Naive thymus-derived CD4-positive, alpha-beta T cell (primary cell): ENCODE measurements around the gene DPP6. TPM values are rescaled to one million over a fixed set of nuclear protein-coding genes. Genes with fewer than 3 reads are reported as not detected.

Experiments
- ATAC-seq: fragments of 150-1000 bp; cut with Tn5 transposase; 2 replicates; pipeline ENCODE4 v1.10.0; 2021; ENCODE audit warnings: mild to moderate bottlenecking, moderate library complexity
- CTCF ChIA-PET: fragments of 350-600 bp; sonication (Branson Sonifier 250); formaldehyde crosslinking; loops from one replicate; lab custom pipeline; 2021; ENCODE audit warnings: antibody characterized with exemption; lab: Charles Lee
- POLR2A ChIA-PET: fragments of 350-600 bp; sonication (Branson Sonifier 250); formaldehyde crosslinking; loops from one replicate; lab custom pipeline; 2021; ENCODE audit warnings: antibody characterized with exemption, inconsistent platforms; lab: Charles Lee
- DNase-seq, 9 donors: peaks; one replicate each; pipeline versions ENCODE4 v3.0.0 to v3.0.0-alpha.2; 2020 to 2022; ENCODE audit warnings: mixed read lengths in 1 of 9
- H3K27ac ChIP-seq: one replicate; pipeline ENCODE4 v1.7.0; 2013; ENCODE audit warnings: mild to moderate bottlenecking, low read depth, low read length, moderate library complexity
- H3K27me3 ChIP-seq, 2 donors: one replicate each; pipeline ENCODE4 v1.7.0; 2013; ENCODE audit warnings: low read length in 2 of 2, mild to moderate bottlenecking in 2 of 2, moderate library complexity in 2 of 2; ENCODE audit not compliant: control insufficient read depth in 2 of 2, insufficient read depth in 2 of 2
- H3K36me3 ChIP-seq, 3 experiments: 1 replicate in 2 of 3; 2 replicates in 1 of 3; pipeline ENCODE4 v1.7.0; 2013; ENCODE audit warnings: low read length in 3 of 3, mild to moderate bottlenecking in 3 of 3, moderate library complexity in 1 of 3; ENCODE audit not compliant: insufficient read depth in 3 of 3, control insufficient read depth in 2 of 3
- H3K4me1 ChIP-seq, 2 donors: one replicate each; pipeline ENCODE4 v1.7.0; 2013; ENCODE audit warnings: low read length in 2 of 2, mild to moderate bottlenecking in 2 of 2, moderate library complexity in 1 of 2; ENCODE audit not compliant: control insufficient read depth in 2 of 2, insufficient read depth in 2 of 2
- H3K4me3 ChIP-seq: 2 replicates; pipeline ENCODE4 v1.7.0; 2013; ENCODE audit warnings: mild to moderate bottlenecking, low read length
- H3K9me3 ChIP-seq, 3 experiments: 1 replicate in 2 of 3; 2 replicates in 1 of 3; pipeline ENCODE4 v1.7.0; 2013; ENCODE audit warnings: low read length in 3 of 3; ENCODE audit not compliant: control insufficient read depth in 2 of 3
- H3K27ac Mint-ChIP-seq, 9 donors: one replicate each; pipeline ENCODE4 v1.8.0; 2020 to 2022; ENCODE audit warnings: mixed read lengths in 9 of 9, mild to moderate bottlenecking in 8 of 9, moderate library complexity in 5 of 9, inconsistent platforms in 2 of 9
- H3K27me3 Mint-ChIP-seq, 5 donors: one replicate each; pipeline ENCODE4 v1.8.0; 2021 to 2022; ENCODE audit warnings: mixed read lengths in 5 of 5, mild to moderate bottlenecking in 1 of 5
- H3K36me3 Mint-ChIP-seq, 5 donors: one replicate each; pipeline ENCODE4 v1.8.0; 2020 to 2022; ENCODE audit warnings: mixed read lengths in 5 of 5, mild to moderate bottlenecking in 3 of 5, inconsistent platforms in 1 of 5
- H3K4me1 Mint-ChIP-seq, 7 donors: one replicate each; pipeline ENCODE4 v1.8.0; 2020 to 2022; ENCODE audit warnings: mixed read lengths in 7 of 7, mild to moderate bottlenecking in 3 of 7, inconsistent platforms in 1 of 7
- H3K4me3 Mint-ChIP-seq, 10 donors: one replicate each; pipeline ENCODE4 v1.8.0; 2020 to 2022; ENCODE audit warnings: mild to moderate bottlenecking in 10 of 10, mixed read lengths in 10 of 10, moderate library complexity in 6 of 10, inconsistent platforms in 2 of 10
- H3K9me3 Mint-ChIP-seq, 11 donors: one replicate each; pipeline ENCODE4 v1.8.0; 2020 to 2022; ENCODE audit warnings: mixed read lengths in 11 of 11, mild to moderate bottlenecking in 4 of 11, inconsistent platforms in 1 of 11, moderate library complexity in 1 of 11
- intact Hi-C, 2 donors: fragments of 100-400 bp; cut with micrococcal nuclease; formaldehyde crosslinking; loops; one replicate each; pipeline ENCODE4 v1.15.1; 2023
- polyA plus RNA-seq, 2 donors: library from polyadenylated mRNA; unstranded; fragments of 300-500 nt; fragmentation: Illumina TruSeq; gene quantifications; one replicate each; pipeline ENCODE4 v1.2.3, GENCODE V29; 2021
- total RNA-seq, 6 experiments: library from RNA in 5 of 6; stranded (reverse) in 5 of 6; gene quantifications; 1 replicate in 5 of 6; 2 replicates in 1 of 6; pipeline ENCODE4 v1.2.3 and lab custom pipeline; 2021 to 2026

DPP6 gene
- total and polyA plus RNA-seq, 7 experiments from 2014 or later = not detected

- no peak overlapping the region for H3K27ac Mint-ChIP-seq
- no peak overlapping the region for H3K4me3 Mint-ChIP-seq
- no peaks in the 10 kb centered on the region for H3K36me3 ChIP-seq
- no peaks in the 10 kb centered on the region for H3K9me3 ChIP-seq
- H3K27ac ChIP-seq = no peak overlapping the region
- ATAC-seq (no peak), DNase-seq (no peak)
- H3K27me3 ChIP-seq = no peaks in the 10 kb centered on the region
- POLR2A ChIA-PET = no interaction called here
- CTCF ChIA-PET = no interaction called here
- H3K4me3 ChIP-seq = no peak overlapping the region
- peaks cover 0 to 8% (median 3%) of the 10 kb centered on the region in 11 donors for H3K9me3 Mint-ChIP-seq
- H3K4me1 Mint-ChIP-seq = no peaks in the 10 kb centered on the region
- H3K27me3 Mint-ChIP-seq = no peaks in the 10 kb centered on the region
- intact Hi-C loops = no loop called here
- H3K4me1 ChIP-seq = no peaks in the 10 kb centered on the region
- H3K36me3 Mint-ChIP-seq = no peaks in the 10 kb centered on the region
Measured at GRCh38 chr7:154598396-154598795, 546.2 kb downstream of the DPP6 start.

GRCh38 chr7:154598864-154599263, 546.7 kb downstream of the DPP6 start:
- Mint-ChIP-seq H3K9me3 (peaks cover 0 to 8% (median 3%) of the 10 kb centered on the region in 11 donors), H3K36me3 (no peaks in the 10 kb centered on the region), H3K27me3 (no peaks in the 10 kb centered on the region), H3K4me1 (no peaks in the 10 kb centered on the region), H3K4me3 (no peak overlapping the region), H3K27ac (no peak overlapping the region)
- DNase-seq = no peak
- Histone ChIP-seq H3K36me3 (no peaks in the 10 kb centered on the region), H3K27me3 (no peaks in the 10 kb centered on the region), H3K4me1 (no peaks in the 10 kb centered on the region), H3K9me3 (no peaks in the 10 kb centered on the region), H3K27ac (no peak overlapping the region), H3K4me3 (no peak overlapping the region)
- POLR2A ChIA-PET = no interaction called here
- CTCF ChIA-PET = no interaction called here
- no peak for ATAC-seq
- intact Hi-C loops = no loop called here

- H3K27ac ChIP-seq = no peak overlapping the region
- H3K9me3 ChIP-seq = no peaks in the 10 kb centered on the region
- no peaks in the 10 kb centered on the region for H3K27me3 ChIP-seq
- Mint-ChIP-seq H3K4me3 (no peak overlapping the region), H3K9me3 (peaks cover 0 to 10% (median 0%) of the 10 kb centered on the region in 11 donors), H3K27ac (no peak overlapping the region), H3K27me3 (no peaks in the 10 kb centered on the region), H3K36me3 (no peaks in the 10 kb centered on the region), H3K4me1 (no peaks in the 10 kb centered on the region)
- no peaks in the 10 kb centered on the region for H3K36me3 ChIP-seq
- ATAC-seq = no peak
- ChIA-PET CTCF (no interaction called here), POLR2A (no interaction called here)
- intact Hi-C loops = no loop called here
- H3K4me1 ChIP-seq = no peaks in the 10 kb centered on the region
- DNase-seq = no peak
- H3K4me3 ChIP-seq = no peak overlapping the region
Measured at GRCh38 chr7:154610903-154611302, 558.7 kb downstream of the DPP6 start.

- no peaks in the 10 kb centered on the region for H3K27me3 ChIP-seq
- intact Hi-C loops = no loop called here
- H3K4me1 ChIP-seq = no peaks in the 10 kb centered on the region
- Mint-ChIP-seq H3K4me1 (no peaks in the 10 kb centered on the region), H3K27me3 (no peaks in the 10 kb centered on the region), H3K27ac (no peak overlapping the region), H3K9me3 (peaks cover 0 to 15% (median 0%) of the 10 kb centered on the region in 11 donors), H3K4me3 (no peak overlapping the region), H3K36me3 (no peaks in the 10 kb centered on the region)
- no peak overlapping the region for H3K4me3 ChIP-seq
- no peaks in the 10 kb centered on the region for H3K9me3 ChIP-seq
- no peaks in the 10 kb centered on the region for H3K36me3 ChIP-seq
- POLR2A ChIA-PET = no interaction called here
- CTCF ChIA-PET = no interaction called here
- DNase-seq = no peak
- ATAC-seq = no peak
- no peak overlapping the region for H3K27ac ChIP-seq
Measured at GRCh38 chr7:154613811-154614210, 561.6 kb downstream of the DPP6 start.

GRCh38 chr7:154620141-154620755, 568.0 kb downstream of the DPP6 start:
- H3K9me3 Mint-ChIP-seq = peaks cover 0 to 18% (median 5%) of the 10 kb centered on the region in 11 donors
- H3K27ac Mint-ChIP-seq = no peak overlapping the region
- Histone ChIP-seq H3K4me1 (no peaks in the 10 kb centered on the region), H3K27me3 (no peaks in the 10 kb centered on the region), H3K36me3 (no peaks in the 10 kb centered on the region), H3K27ac (no peak overlapping the region), H3K4me3 (no peak overlapping the region), H3K9me3 (no peaks in the 10 kb centered on the region)
- no peaks in the 10 kb centered on the region for H3K36me3 Mint-ChIP-seq
- H3K27me3 Mint-ChIP-seq = no peaks in the 10 kb centered on the region
- H3K4me1 Mint-ChIP-seq = no peaks in the 10 kb centered on the region
- CTCF ChIA-PET = no interaction called here
- POLR2A ChIA-PET = no interaction called here
- intact Hi-C loops = no loop called here
- no peak for DNase-seq
- no peak for ATAC-seq
- H3K4me3 Mint-ChIP-seq = no peak overlapping the region

- DNase-seq (no peak), ATAC-seq (no peak)
- Mint-ChIP-seq H3K9me3 (peaks cover 0 to 18% (median 6%) of the 10 kb centered on the region in 11 donors), H3K27ac (no peak overlapping the region), H3K4me1 (no peaks in the 10 kb centered on the region), H3K27me3 (no peaks in the 10 kb centered on the region), H3K4me3 (no peak overlapping the region), H3K36me3 (no peaks in the 10 kb centered on the region)
- no peaks in the 10 kb centered on the region for H3K9me3 ChIP-seq
- H3K27ac ChIP-seq = no peak overlapping the region
- CTCF ChIA-PET = no interaction called here
- POLR2A ChIA-PET = no interaction called here
- no peaks in the 10 kb centered on the region for H3K36me3 ChIP-seq
- H3K4me3 ChIP-seq = no peak overlapping the region
- H3K27me3 ChIP-seq = no peaks in the 10 kb centered on the region
- H3K4me1 ChIP-seq = no peaks in the 10 kb centered on the region
- intact Hi-C loops = no loop called here
Measured at GRCh38 chr7:154623399-154623798, 571.2 kb downstream of the DPP6 start.

- peaks cover 0 to 1% (median 0%) of the 10 kb centered on the region in 7 donors for H3K4me1 Mint-ChIP-seq
- Histone ChIP-seq H3K36me3 (no peaks in the 10 kb centered on the region), H3K27me3 (no peaks in the 10 kb centered on the region), H3K4me1 (no peaks in the 10 kb centered on the region), H3K4me3 (no peak overlapping the region), H3K27ac (no peak overlapping the region), H3K9me3 (no peaks in the 10 kb centered on the region)
- H3K36me3 Mint-ChIP-seq = no peaks in the 10 kb centered on the region
- H3K4me3 Mint-ChIP-seq = no peak overlapping the region
- intact Hi-C loops = no loop called here
- DNase-seq (no peak), ATAC-seq (no peak)
- H3K9me3 Mint-ChIP-seq = peaks cover 2 to 21% (median 9%) of the 10 kb centered on the region in 11 donors
- POLR2A ChIA-PET = no interaction called here
- H3K27me3 Mint-ChIP-seq = no peaks in the 10 kb centered on the region
- no peak overlapping the region for H3K27ac Mint-ChIP-seq
- CTCF ChIA-PET = no interaction called here
Measured at GRCh38 chr7:154627646-154628290, 575.6 kb downstream of the DPP6 start.
